IMR-90 (cell line): ENCODE results near the gene HYOU1. TPM values are rescaled to one million over a fixed set of nuclear protein-coding genes. Genes with fewer than 3 reads are reported as not detected.

Experiments used
- ATAC-seq: fragments of 200-7000 bp; cut with Tn5 transposase; 2 replicates; pipeline ENCODE4 v1.9.1; 2020; ENCODE audit warnings: low read depth, mild to moderate bottlenecking, moderate library complexity
- BruUV-seq: library from RNA; stranded (reverse); fragments of 400-500 nt; replicated peaks from 2 replicates; lab custom pipeline; 2021; lab: Mats Ljungman, UMichigan
- CTCF ChIA-PET: fragments of 300-600 bp; formaldehyde crosslinking; extraction: SDS; loops from one replicate; lab custom pipeline; 2021; ENCODE audit warnings: antibody characterized with exemption; lab: Yijun Ruan, JAX
- POLR2A ChIA-PET: fragments of 300-600 bp; sonication (Branson Sonifier 250); formaldehyde crosslinking; loops from one replicate; lab custom pipeline; 2022; ENCODE audit warnings: antibody characterized with exemption; ENCODE audit not compliant: unreplicated experiment; lab: Charles Lee
- DNase-seq: peaks from one replicate; pipeline ENCODE4 v3.0.0; 2013
- H2AFZ ChIP-seq: replicated peaks from 2 replicates; pipeline ENCODE3; 2013; ENCODE audit warnings: low read length, mild to moderate bottlenecking; ENCODE audit not compliant: poor library complexity
- H2AK5ac ChIP-seq: 2 replicates; pipeline ENCODE4 v1.6.1; 2013; ENCODE audit warnings: low read depth, low read length, inconsistent platforms
- H2AK9ac ChIP-seq: replicated peaks from 2 replicates; pipeline ENCODE3; 2013; ENCODE audit warnings: mild to moderate bottlenecking, low read depth, low read length, moderate library complexity; ENCODE audit not compliant: poor library complexity
- H2BK120ac ChIP-seq: 2 replicates; pipeline ENCODE4 v1.6.1; 2013; ENCODE audit warnings: low read depth, low read length, inconsistent platforms
- H2BK15ac ChIP-seq: 3 replicates; pipeline ENCODE4 v1.6.1; 2013; ENCODE audit warnings: low read depth, low read length, inconsistent platforms
- H2BK20ac ChIP-seq: 2 replicates; pipeline ENCODE4 v1.6.1; 2013; ENCODE audit warnings: low read depth, mild to moderate bottlenecking, inconsistent platforms, low read length, moderate library complexity
- H2BK5ac ChIP-seq: 2 replicates; pipeline ENCODE4 v1.6.1; 2013; ENCODE audit warnings: mild to moderate bottlenecking, low read depth, low read length, inconsistent platforms; ENCODE audit not compliant: poor library complexity, severe bottlenecking
- H3K14ac ChIP-seq: replicated peaks from 2 replicates; pipeline ENCODE4 v1.6.1; 2013; ENCODE audit warnings: low read depth, low read length, inconsistent platforms
- H3K18ac ChIP-seq: 2 replicates; pipeline ENCODE4 v1.6.1; 2013; ENCODE audit warnings: low read depth, low read length, control low read depth
- H3K23ac ChIP-seq: 2 replicates; pipeline ENCODE4 v1.6.1; 2013; ENCODE audit warnings: low read depth, low read length, inconsistent platforms
- H3K27ac ChIP-seq: 2 replicates; pipeline ENCODE4 v1.5.1; 2013; ENCODE audit warnings: mild to moderate bottlenecking, control low read depth, low read length; ENCODE audit not compliant: insufficient read depth
- H3K27me3 ChIP-seq: 2 replicates; pipeline ENCODE4 v1.6.1; 2013; ENCODE audit warnings: low read length; ENCODE audit not compliant: control insufficient read depth, insufficient read depth
- H3K36me3 ChIP-seq: 2 replicates; pipeline ENCODE4 v1.6.1; 2013; ENCODE audit warnings: low read length, mixed read lengths; ENCODE audit not compliant: control insufficient read depth, insufficient read depth
- H3K4ac ChIP-seq: 2 replicates; pipeline ENCODE4 v1.6.1; 2013; ENCODE audit warnings: low read depth, low read length, inconsistent platforms
- H3K4me1 ChIP-seq: 2 replicates; pipeline ENCODE4 v1.6.1; 2013; ENCODE audit warnings: low read length, mixed read lengths; ENCODE audit not compliant: control insufficient read depth, insufficient read depth
- H3K4me2 ChIP-seq: 2 replicates; pipeline ENCODE4 v1.6.1; 2013; ENCODE audit warnings: low read depth, mild to moderate bottlenecking, control low read depth, low read length, moderate library complexity
- H3K4me3 ChIP-seq: 2 replicates; pipeline ENCODE4 v1.5.1; 2013; ENCODE audit warnings: low read depth, mild to moderate bottlenecking, control low read depth, low read length, moderate library complexity; ENCODE audit not compliant: insufficient read depth
- H3K56ac ChIP-seq: 2 replicates; pipeline ENCODE4 v1.6.1; 2013; ENCODE audit warnings: low read length, inconsistent platforms; ENCODE audit not compliant: insufficient read depth; ENCODE audit errors: extremely low read depth
- H3K79me1 ChIP-seq, 2 experiments: 2 replicates each; pipeline ENCODE4 v1.6.1; 2013; ENCODE audit warnings: low read length in 2 of 2, inconsistent platforms in 1 of 2, low read depth in 1 of 2
- H3K9ac ChIP-seq: 2 replicates; pipeline ENCODE4 v1.6.1; 2013; ENCODE audit warnings: low read depth, low read length, control low read depth
- H3K9me1 ChIP-seq: 2 replicates; pipeline ENCODE4 v1.6.1; 2013; ENCODE audit warnings: low read length, inconsistent platforms; ENCODE audit not compliant: insufficient read depth
- H3K9me3 ChIP-seq: 2 replicates; pipeline ENCODE4 v1.6.1; 2013; ENCODE audit warnings: low read length; ENCODE audit not compliant: control insufficient read depth, insufficient read depth
- H4K20me1 ChIP-seq: 2 replicates; pipeline ENCODE4 v1.6.1; 2013; ENCODE audit warnings: low read length, inconsistent platforms; ENCODE audit not compliant: insufficient read depth
- H4K5ac ChIP-seq: 2 replicates; pipeline ENCODE4 v1.6.1; 2013; ENCODE audit warnings: mild to moderate bottlenecking, low read depth, low read length, control low read depth
- H4K8ac ChIP-seq, 2 experiments: 2 replicates each; pipeline ENCODE4 v1.6.1; 2013; ENCODE audit warnings: low read depth in 2 of 2, low read length in 2 of 2, control low read depth in 1 of 2, inconsistent platforms in 1 of 2
- H4K91ac ChIP-seq: 2 replicates; pipeline ENCODE4 v1.6.1; 2013; ENCODE audit warnings: low read depth, low read length, inconsistent platforms; ENCODE audit not compliant: insufficient read depth
- BHLHE40 ChIP-seq: fragments of 150-350 bp; IDR thresholded peaks from 2 replicates; pipeline ENCODE4 v1.6.1; 2016; ENCODE audit warnings: mild to moderate bottlenecking, low read depth, low read length
- CEBPB ChIP-seq: IDR thresholded peaks from 2 replicates; pipeline ENCODE4 v1.6.1; 2012; ENCODE audit warnings: low read depth, low read length, improper control_type of control experiment
- CHD1 ChIP-seq: IDR thresholded peaks from 2 replicates; pipeline ENCODE4 v1.6.1; 2012; ENCODE audit warnings: low read depth, low read length, improper control_type of control experiment
- CTCF ChIP-seq: conservative IDR thresholded peaks from 2 replicates; pipeline ENCODE4 v1.5.1; 2012; ENCODE audit warnings: mild to moderate bottlenecking, low read depth, low read length, improper control_type of control experiment
- ELK1 ChIP-seq: fragments of 150-350 bp; IDR thresholded peaks from 2 replicates; pipeline ENCODE4 v1.6.1; 2016; ENCODE audit warnings: low read depth, mild to moderate bottlenecking, low read length, moderate library complexity, borderline replicate concordance
- FOS ChIP-seq: fragments of 150-350 bp; IDR thresholded peaks from 2 replicates; pipeline ENCODE4 v1.6.1; 2016; ENCODE audit warnings: low read depth, low read length
- MAFK ChIP-seq: IDR thresholded peaks from 2 replicates; pipeline ENCODE4 v1.6.1; 2012; ENCODE audit warnings: low read depth, low read length, improper control_type of control experiment
- MAZ ChIP-seq: IDR thresholded peaks from 2 replicates; pipeline ENCODE4 v1.6.1; 2012; ENCODE audit warnings: low read depth, mild to moderate bottlenecking, low read length, improper control_type of control experiment, moderate library complexity, borderline replicate concordance
- MXI1 ChIP-seq: IDR thresholded peaks from 2 replicates; pipeline ENCODE4 v1.6.1; 2012; ENCODE audit warnings: low read depth, mild to moderate bottlenecking, low read length, moderate library complexity, borderline replicate concordance
- NFE2L2 ChIP-seq: fragments of 150-350 bp; IDR thresholded peaks from 2 replicates; pipeline ENCODE4 v1.6.1; 2016; ENCODE audit warnings: low read depth, mild to moderate bottlenecking, low read length
- POLR2A ChIP-seq: IDR thresholded peaks from 2 replicates; pipeline ENCODE4 v1.6.1; 2012; ENCODE audit warnings: mild to moderate bottlenecking, low read depth, low read length
- RAD21 ChIP-seq: IDR thresholded peaks from 2 replicates; pipeline ENCODE4 v1.6.1; 2012; ENCODE audit warnings: low read length, improper control_type of control experiment
- RCOR1 ChIP-seq: IDR thresholded peaks from 2 replicates; pipeline ENCODE4 v1.6.1; 2012; ENCODE audit warnings: mild to moderate bottlenecking, low read length, improper control_type of control experiment; ENCODE audit not compliant: insufficient replicate concordance
- RFX5 ChIP-seq: IDR thresholded peaks from 2 replicates; pipeline ENCODE4 v1.8.0; 2012; ENCODE audit warnings: low read depth, mild to moderate bottlenecking, low read length, moderate library complexity
- SMC3 ChIP-seq: fragments of 150-350 bp; IDR thresholded peaks from 2 replicates; pipeline ENCODE4 v1.6.1; 2016; ENCODE audit warnings: low read depth, mild to moderate bottlenecking, antibody characterized with exemption, low read length, moderate library complexity
- USF2 ChIP-seq: fragments of 150-350 bp; IDR thresholded peaks from 2 replicates; pipeline ENCODE4 v1.6.1; 2017; ENCODE audit warnings: mild to moderate bottlenecking, antibody characterized with exemption, low read length, low read depth
- WGBS, 2 experiments: methylation state at CpG; one replicate each; pipeline versions ENCODE4 v1.1.5 to v1.1.7; 2013; ENCODE audit warnings: missing lambda C conversion rate in 2 of 2; ENCODE audit not compliant: insufficient read length in 1 of 2; ENCODE audit errors: extremely low coverage in 2 of 2; 5-methylcytosine and 5-hydroxymethylcytosine counted together
- dilution Hi-C: fragments of 300-500 bp; cut with HindIII; formaldehyde crosslinking; loops from one replicate; pipeline ENCODE4 v1.14.3; 2018; ENCODE audit warnings: low sequenced_read_pairs; ENCODE audit not compliant: unreplicated experiment
- in situ Hi-C: fragments of 300-500 bp; cut with MboI; formaldehyde crosslinking; loops from 3 replicates; pipeline ENCODE4 v1.14.3; 2019; ENCODE audit warnings: low sequenced_read_pairs, inconsistent platforms, mixed read lengths
- intact Hi-C: fragments of 100-400 bp; cut with micrococcal nuclease; formaldehyde crosslinking; loops from 2 replicates; pipeline ENCODE4 v1.10.0; 2022
- polyA plus RNA-seq, 3 experiments: library from polyadenylated mRNA; depleted of rRNA; stranded (reverse); fragments of >200 nt; gene quantifications; 2 replicates each; pipeline ENCODE4 v1.2.3, GENCODE V29; 2012; ENCODE audit warnings: low replicate concordance in 1 of 3
- total RNA-seq: library from RNA; depleted of rRNA; stranded (reverse); fragments of >200 nt; gene quantifications from 2 replicates; pipeline ENCODE4 v1.2.3, GENCODE V29; 2012

The HYOU1 gene
- total and polyA plus RNA-seq, 2 of the 4 experiments (the other 2 are of a cell fraction), result 117 to 181 TPM

GRCh38 chr11:119051440-119052162, 5.4 kb downstream of the HYOU1 start:
- Histone ChIP-seq H4K20me1 (0 out of 2 replicates have a peak, but pooled peaks cover 5% of the 10 kb centered on the region), H2BK20ac (no peak overlapping the region), H3K4me2 (no peak overlapping the region), H3K27me3 (no peaks in the 10 kb centered on the region), H3K27ac (no peak overlapping the region), H4K91ac (no peak overlapping the region), H3K4me3 (no peak overlapping the region), H3K14ac (no peak overlapping the region), H3K9ac (no peak overlapping the region), H2AK9ac (no peak overlapping the region), H3K9me1 (peaks cover 9% of the 10 kb centered on the region), H3K56ac (no peak overlapping the region), H4K8ac (no peak overlapping the region), H2BK15ac (no peak overlapping the region), H4K5ac (no peak overlapping the region), H2AK5ac (no peak overlapping the region), H3K23ac (no peak overlapping the region), H2BK120ac (no peak overlapping the region), H2AFZ (no peak overlapping the region), H3K36me3 (peaks cover 76% of the 10 kb centered on the region), H3K79me1 (peaks cover 13 to 41% of the 10 kb centered on the region in 2 experiments), H3K9me3 (no peaks in the 10 kb centered on the region), H3K4ac (no peak overlapping the region), H3K4me1 (peaks cover 2% of the 10 kb centered on the region; the same call in 1 of the 2 replicates), H2BK5ac (no peak overlapping the region), H3K18ac (no peak overlapping the region)
- intact Hi-C loops (no loop called here), dilution Hi-C loops (no loop called here), in situ Hi-C loops (no loop called here)
- 90% methylated on average over 2 of the region's 17 CpGs; no CpG with 5 or more reads in 1 of the 2 experiments for WGBS, 2 experiments
- ATAC-seq (no peak), DNase-seq (no peak)
- no peak for TF ChIP-seq RCOR1
- TF ChIP-seq RAD21, result no peak
- TF ChIP-seq MXI1, result no peak
- TF ChIP-seq MAFK, result no peak
- TF ChIP-seq FOS, result no peak
- no peak for TF ChIP-seq ELK1
- no peak for TF ChIP-seq CHD1
- TF ChIP-seq CTCF, result no peak
- no peak for TF ChIP-seq USF2
- no peak for TF ChIP-seq RFX5
- no peak for TF ChIP-seq CEBPB
- TF ChIP-seq SMC3, result no peak
- no peak for TF ChIP-seq POLR2A
- no peak for TF ChIP-seq NFE2L2
- no peak for TF ChIP-seq BHLHE40
- no peak for TF ChIP-seq MAZ
- CTCF ChIA-PET, result no interaction called here
- POLR2A ChIA-PET, result no interaction called here
- BruUV-seq, result no TSS peak
